Measurements from ENCODE around the gene NCAPD3. TPM values are rescaled to one million over a fixed set of nuclear protein-coding genes. Genes with fewer than 3 reads are reported as not detected.
A peak's percentile ranks its signal among the peaks of the same experiment; 100 is the strongest.

NCAPD3 gene
- total RNA-seq, 1 experiment from 2014 or later = 63.0 TPM

GRCh38 chr11:134260983-134261382 is 37.2 kb upstream of the NCAPD3 start (continued):
- no peak for TF ChIP-seq HMGXB4 (CRISPR knock-in tag; IDR thresholded peaks at IDR 0.05)

- peaks cover 13% of the 10 kb centered on the region for H3K4me1 Mint-ChIP-seq
- POLR2A ChIA-PET = no interaction called here
- no peak overlapping the region for H3K4me3 Mint-ChIP-seq
- H3K36me3 Mint-ChIP-seq = peaks cover 55% of the 10 kb centered on the region
- no peak overlapping the region for H3K27ac Mint-ChIP-seq
- TF ChIP-seq HMGA2 (CRISPR knock-in tag; IDR thresholded peaks at IDR 0.05) = no peak
- no peak for TF ChIP-seq MXD4 (CRISPR knock-in tag; IDR thresholded peaks at IDR 0.05; ENCODE audit: borderline replicate concordance)
- TF ChIP-seq ESRRA (CRISPR knock-in tag; IDR thresholded peaks at IDR 0.05; ENCODE audit: borderline replicate concordance) = no peak
- no peaks in the 10 kb centered on the region for H3K9me3 Mint-ChIP-seq
- no peaks in the 10 kb centered on the region for H3K27me3 Mint-ChIP-seq (ENCODE audit: low read depth)
- ATAC-seq (no peak), DNase-seq (ENCODE audit: low spot score) (no peak)
- CTCF ChIA-PET = interaction anchor here (1.0 to 4.0 kb wide), 3 partner anchors 10 to 53 kb away, joined by 3 to 46 read pairs (median 12); no protein-coding TSS in a partner anchor
These were observed 36.7 kb upstream of the NCAPD3 start for GRCh38 chr11:134260503-134260902.

GRCh38 chr11:134258577-134258976 is 34.8 kb upstream of the NCAPD3 start:
- CTCF ChIA-PET = no interaction called here
- POLR2A ChIA-PET = no interaction called here
- H3K4me3 Mint-ChIP-seq = no peak overlapping the region
- DNase-seq (ENCODE audit: low spot score) = no peak
- no peaks in the 10 kb centered on the region for H3K9me3 Mint-ChIP-seq
- H3K36me3 Mint-ChIP-seq = peaks cover 45% of the 10 kb centered on the region
- H3K4me1 Mint-ChIP-seq = peaks cover 19% of the 10 kb centered on the region
- ATAC-seq = no peak
- no peaks in the 10 kb centered on the region for H3K27me3 Mint-ChIP-seq (ENCODE audit: low read depth)
- H3K27ac Mint-ChIP-seq = peak overlapping the region; percentile 84
- no peak for TF ChIP-seq ZNF425 (CRISPR knock-in tag; conservative IDR thresholded peaks at IDR 0.05)
- TF ChIP-seq FOXK1 (CRISPR knock-in tag; IDR thresholded peaks at IDR 0.05) = no peak
- TF ChIP-seq IRF1 (CRISPR knock-in tag; IDR thresholded peaks at IDR 0.05) = no peak
- TF ChIP-seq NFE2L1 (CRISPR knock-in tag; IDR thresholded peaks at IDR 0.05) = no peak
- no peak for TF ChIP-seq ZNF532 (CRISPR knock-in tag; IDR thresholded peaks at IDR 0.05; ENCODE audit: borderline replicate concordance)
- no peak for TF ChIP-seq ZNF138 (CRISPR knock-in tag; conservative IDR thresholded peaks at IDR 0.05)
- no peak for TF ChIP-seq ZNF671 (CRISPR knock-in tag; IDR thresholded peaks at IDR 0.05)
- TF ChIP-seq SMAD4 (CRISPR knock-in tag; IDR thresholded peaks at IDR 0.05) = no peak
- no peak for TF ChIP-seq ZSCAN18 (CRISPR knock-in tag; IDR thresholded peaks at IDR 0.05)
- no peak for TF ChIP-seq JAZF1 (CRISPR knock-in tag; IDR thresholded peaks at IDR 0.05)
- TF ChIP-seq SOX15 (CRISPR knock-in tag; IDR thresholded peaks at IDR 0.05) = no peak
- no peak for TF ChIP-seq STAT6 (CRISPR knock-in tag; conservative IDR thresholded peaks at IDR 0.05; ENCODE audit: low read depth)
- TF ChIP-seq CREM (CRISPR knock-in tag; IDR thresholded peaks at IDR 0.05) = no peak
